HL-60 (cell line): ENCODE results near the gene GARRE1.
"Not testable (repeated sequence)": the region's sequence is repeated elsewhere in the genome, so short reads cannot be mapped to it uniquely, and the experiment has no call there.

Source experiments
- DNase-seq, 2 experiments: peaks; one replicate each; pipeline ENCODE4 v3.0.0-alpha.2; 2010 to 2020; ENCODE audit warnings: low read depth in 1 of 2, low spot score in 1 of 2
- H3K27ac ChIP-seq: fragments of 250-450 bp; sonication (Bioruptor Pico); replicated peaks from 2 replicates; pipeline ENCODE4 v1.5.1; 2020; ENCODE audit warnings: mild to moderate bottlenecking, moderate library complexity
- H3K27me3 ChIP-seq: fragments of 250-450 bp; sonication (Bioruptor Pico); 2 replicates; pipeline ENCODE4 v1.5.1; 2021; ENCODE audit warnings: mild to moderate bottlenecking, moderate library complexity; ENCODE audit not compliant: insufficient read depth, poor library complexity, severe bottlenecking
- H3K4me3 ChIP-seq: replicated peaks from 2 replicates; pipeline ENCODE4 v1.5.1; 2011; ENCODE audit warnings: mild to moderate bottlenecking, control low read depth, low read length; ENCODE audit not compliant: insufficient read depth
- GABPA ChIP-seq: IDR thresholded peaks from 2 replicates; pipeline ENCODE4 v1.6.1; 2012; ENCODE audit warnings: low read depth
- POLR2AphosphoS5 ChIP-seq: IDR thresholded peaks from 2 replicates; pipeline ENCODE4 v1.6.1; 2012; ENCODE audit warnings: low read depth
- REST ChIP-seq: IDR thresholded peaks from 2 replicates; pipeline ENCODE4 v1.6.1; 2012; ENCODE audit warnings: low read depth; ENCODE audit not compliant: insufficient replicate concordance
- SPI1 ChIP-seq: IDR thresholded peaks from 2 replicates; pipeline ENCODE4 v1.6.1; 2012; ENCODE audit warnings: low read depth, mild to moderate bottlenecking, borderline replicate concordance
- long read RNA-seq: library from polyadenylated mRNA; unstranded; transcript quantifications from one replicate; pipeline ENCODE4 v2.0.0, GENCODE V29; 2020
- TF ChIP-seq, protein P1 (sequence below): IDR thresholded peaks from one replicate; pipeline ENCODE4 v1.5.1; 2011; ENCODE audit warnings: low read length, control low read depth, inconsistent platforms; ENCODE audit not compliant: insufficient read depth

The GARRE1 gene, protein sequence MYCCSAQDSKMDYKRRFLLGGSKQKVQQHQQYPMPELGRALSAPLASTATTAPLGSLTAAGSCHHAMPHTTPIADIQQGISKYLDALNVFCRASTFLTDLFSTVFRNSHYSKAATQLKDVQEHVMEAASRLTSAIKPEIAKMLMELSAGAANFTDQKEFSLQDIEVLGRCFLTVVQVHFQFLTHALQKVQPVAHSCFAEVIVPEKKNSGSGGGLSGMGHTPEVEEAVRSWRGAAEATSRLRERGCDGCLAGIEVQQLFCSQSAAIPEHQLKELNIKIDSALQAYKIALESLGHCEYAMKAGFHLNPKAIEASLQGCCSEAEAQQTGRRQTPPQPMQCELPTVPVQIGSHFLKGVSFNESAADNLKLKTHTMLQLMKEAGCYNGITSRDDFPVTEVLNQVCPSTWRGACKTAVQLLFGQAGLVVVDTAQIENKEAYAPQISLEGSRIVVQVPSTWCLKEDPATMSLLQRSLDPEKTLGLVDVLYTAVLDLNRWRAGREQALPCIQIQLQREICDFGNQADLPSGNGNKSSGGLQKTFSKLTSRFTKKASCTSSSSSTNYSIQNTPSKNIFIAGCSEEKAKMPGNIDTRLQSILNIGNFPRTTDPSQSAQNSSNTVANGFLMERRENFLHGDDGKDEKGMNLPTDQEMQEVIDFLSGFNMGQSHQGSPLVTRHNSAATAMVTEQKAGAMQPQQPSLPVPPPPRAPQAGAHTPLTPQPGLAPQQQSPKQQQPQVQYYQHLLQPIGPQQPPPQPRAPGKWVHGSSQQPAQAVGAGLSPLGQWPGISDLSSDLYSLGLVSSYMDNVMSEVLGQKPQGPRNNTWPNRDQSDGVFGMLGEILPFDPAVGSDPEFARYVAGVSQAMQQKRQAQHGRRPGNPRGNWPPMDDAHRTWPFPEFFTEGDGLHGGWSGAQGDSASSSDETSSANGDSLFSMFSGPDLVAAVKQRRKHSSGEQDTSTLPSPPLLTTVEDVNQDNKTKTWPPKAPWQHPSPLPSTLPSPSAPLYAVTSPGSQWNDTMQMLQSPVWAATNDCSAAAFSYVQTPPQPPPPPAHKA (N-terminal part only)
- long read RNA-seq, partial matches to known transcripts = 4 of 5 reads
- long read RNA-seq, other reads (novel, unspliced or antisense) = 1 of 5 reads

DNA sequence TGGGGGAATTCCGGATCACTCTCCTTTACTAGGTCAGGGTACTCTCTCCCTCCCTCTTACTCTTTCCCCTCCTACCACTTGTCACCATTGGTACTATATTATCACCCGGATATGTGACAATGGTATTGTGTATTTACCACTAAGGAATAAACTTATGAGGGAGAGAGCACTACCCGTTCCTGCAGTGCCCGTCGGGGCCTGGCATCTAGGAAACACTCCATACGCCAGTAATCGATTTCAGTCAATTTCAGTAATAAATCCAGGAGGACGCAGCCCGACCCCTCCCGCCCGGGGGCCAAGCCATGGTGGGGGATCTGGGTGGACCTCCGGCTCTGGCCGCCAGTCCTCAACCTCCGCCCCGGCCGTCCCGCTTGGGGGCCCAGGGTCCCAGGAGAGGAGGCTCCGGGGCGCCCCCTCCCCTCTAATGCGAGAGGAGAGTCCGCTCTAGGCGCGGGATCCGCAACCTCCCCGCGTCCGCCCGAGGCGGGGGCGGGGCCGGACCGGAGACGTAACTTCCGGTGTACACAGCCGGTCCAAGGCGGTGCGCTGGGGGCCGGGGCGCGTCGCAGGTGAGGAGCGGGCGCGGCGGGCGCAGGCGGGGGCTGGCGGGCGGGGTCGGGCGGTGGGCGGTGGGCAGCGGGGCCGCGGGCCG lies at the start of gene GARRE1:
TSS of gene GARRE1 (plus strand) at position 509 of the 652 bp plus-strand sequence. CDS start 45,920 bp downstream, outside the sequence.
- peak within 1 kb of the TSS; percentile 63 for H3K27ac ChIP-seq
- peak within 1 kb of the TSS; percentile 82 for H3K4me3 ChIP-seq
- H3K27me3 ChIP-seq = no peaks in the 10 kb centered on the region
- TF ChIP-seq, protein P1, sequence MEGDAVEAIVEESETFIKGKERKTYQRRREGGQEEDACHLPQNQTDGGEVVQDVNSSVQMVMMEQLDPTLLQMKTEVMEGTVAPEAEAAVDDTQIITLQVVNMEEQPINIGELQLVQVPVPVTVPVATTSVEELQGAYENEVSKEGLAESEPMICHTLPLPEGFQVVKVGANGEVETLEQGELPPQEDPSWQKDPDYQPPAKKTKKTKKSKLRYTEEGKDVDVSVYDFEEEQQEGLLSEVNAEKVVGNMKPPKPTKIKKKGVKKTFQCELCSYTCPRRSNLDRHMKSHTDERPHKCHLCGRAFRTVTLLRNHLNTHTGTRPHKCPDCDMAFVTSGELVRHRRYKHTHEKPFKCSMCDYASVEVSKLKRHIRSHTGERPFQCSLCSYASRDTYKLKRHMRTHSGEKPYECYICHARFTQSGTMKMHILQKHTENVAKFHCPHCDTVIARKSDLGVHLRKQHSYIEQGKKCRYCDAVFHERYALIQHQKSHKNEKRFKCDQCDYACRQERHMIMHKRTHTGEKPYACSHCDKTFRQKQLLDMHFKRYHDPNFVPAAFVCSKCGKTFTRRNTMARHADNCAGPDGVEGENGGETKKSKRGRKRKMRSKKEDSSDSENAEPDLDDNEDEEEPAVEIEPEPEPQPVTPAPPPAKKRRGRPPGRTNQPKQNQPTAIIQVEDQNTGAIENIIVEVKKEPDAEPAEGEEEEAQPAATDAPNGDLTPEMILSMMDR = no peak
- no peak for TF ChIP-seq SPI1
- TF ChIP-seq REST = no peak
- TF ChIP-seq POLR2AphosphoS5 = no peak; the same call in 1 of the 2 replicates
- TF ChIP-seq GABPA = peak; percentile 56
- peak; percentile 51 to 77 for DNase-seq

DNA sequence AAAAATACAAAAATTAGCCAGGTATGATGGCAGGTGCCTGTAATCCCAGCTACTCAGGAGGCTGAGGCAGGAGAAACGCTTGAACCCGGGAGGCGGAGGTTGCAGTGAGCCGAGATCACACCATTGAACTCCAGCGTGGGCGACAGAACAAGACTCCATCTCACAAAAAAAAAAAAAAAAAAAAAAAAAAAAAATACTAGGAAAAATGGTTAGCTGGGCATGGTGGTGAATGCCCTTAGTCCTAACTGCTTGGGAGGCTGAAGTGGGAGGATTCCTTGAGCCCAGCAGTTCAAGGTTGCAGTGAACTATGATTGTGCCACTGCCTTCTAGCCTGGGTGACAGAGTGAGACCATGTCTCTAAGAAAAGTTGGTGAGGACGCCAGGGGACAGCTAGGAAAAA lies 49.0 kb upstream of the GARRE1 start:
- H3K4me3 ChIP-seq, H3K27ac ChIP-seq, H3K27me3 ChIP-seq, DNase-seq: not testable (repeated sequence)

GRCh38 chr19:34208291-34208884 lies 46.0 kb upstream of the GARRE1 start:
- Histone ChIP-seq H3K27ac (no peak overlapping the region), H3K27me3 (no peaks in the 10 kb centered on the region), H3K4me3 (no peak overlapping the region)
- TF ChIP-seq SPI1 = no peak
- TF ChIP-seq, protein P1 = no peak
- TF ChIP-seq POLR2AphosphoS5 = no peak
- TF ChIP-seq GABPA = no peak
- TF ChIP-seq REST = no peak
- no peak for DNase-seq
